Stimulated activated CD8-positive, alpha-beta memory T cell treated with anti-CD3 and anti-CD28 coated beads, Interleukin-15, amount 100 ng/mL, for 4 hours (primary cell): ENCODE data around the gene ADGRV1.
"Not testable (repeated sequence)": the region's sequence is repeated elsewhere in the genome, so short reads cannot be mapped to it uniquely, and the experiment has no call there.

Experiments
- DNase-seq, 2 donors: peaks; one replicate each; pipeline ENCODE4 v3.0.0-alpha.2; 2020; ENCODE audit warnings: low read depth in 2 of 2

The ADGRV1 gene

GRCh38 chr5:90549729-90550275 is 8.8 kb upstream of the ADGRV1 start:
- no peak for DNase-seq

- no peak for DNase-seq
Measured at GRCh38 chr5:90550963-90551362, 7.6 kb upstream of the ADGRV1 start.

- DNase-seq = no peak
Measured at GRCh38 chr5:90551376-90551775, 7.2 kb upstream of the ADGRV1 start.

DNA sequence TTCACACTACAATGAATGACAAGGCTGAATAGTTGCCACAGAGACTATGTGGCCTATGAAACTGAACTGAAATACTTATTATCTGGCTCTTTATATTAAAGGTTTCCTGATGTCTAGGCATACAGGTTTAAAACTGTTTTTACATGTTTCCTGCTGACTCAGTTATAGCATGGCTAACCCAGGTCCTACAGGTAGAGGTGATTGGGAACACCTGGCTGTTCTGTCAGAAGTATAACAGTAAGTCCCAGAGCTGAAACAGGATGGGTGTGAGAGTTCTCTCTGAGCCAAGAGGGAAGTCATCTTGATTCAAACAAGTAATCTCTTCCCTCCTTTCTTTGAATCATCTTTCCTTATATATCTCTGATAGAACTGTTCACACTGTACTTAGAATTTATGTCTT is 4.9 kb upstream of the ADGRV1 start:
- DNase-seq = no peak

GRCh38 chr5:90554358-90555006 is 4.1 kb upstream of the ADGRV1 start:
- DNase-seq = no peak

- DNase-seq = no peak
Measured at GRCh38 chr5:90555666-90556065, 2.9 kb upstream of the ADGRV1 start.

GRCh38 chr5:90557391-90557790 is 1.2 kb upstream of the ADGRV1 start:
- DNase-seq = no peak

GRCh38 chr5:90557871-90558270 is 726 bp upstream of the ADGRV1 start:
- no peak for DNase-seq

- no peak for DNase-seq
Measured at GRCh38 chr5:90560771-90561170, 2.2 kb downstream of the ADGRV1 start.

- no peak for DNase-seq
Measured at GRCh38 chr5:90561766-90562165, 3.2 kb downstream of the ADGRV1 start.

GRCh38 chr5:90562341-90562740 is 3.7 kb downstream of the ADGRV1 start:
- DNase-seq = no peak

- DNase-seq = no peak
Measured at GRCh38 chr5:90563108-90563507, 4.5 kb downstream of the ADGRV1 start.

GRCh38 chr5:90565491-90565890 is 6.9 kb downstream of the ADGRV1 start:
- no peak for DNase-seq

- DNase-seq = no peak
Measured at GRCh38 chr5:90569084-90569483, 10.5 kb downstream of the ADGRV1 start.

- no peak for DNase-seq
Measured at GRCh38 chr5:90570034-90570433, 11.4 kb downstream of the ADGRV1 start.

DNA sequence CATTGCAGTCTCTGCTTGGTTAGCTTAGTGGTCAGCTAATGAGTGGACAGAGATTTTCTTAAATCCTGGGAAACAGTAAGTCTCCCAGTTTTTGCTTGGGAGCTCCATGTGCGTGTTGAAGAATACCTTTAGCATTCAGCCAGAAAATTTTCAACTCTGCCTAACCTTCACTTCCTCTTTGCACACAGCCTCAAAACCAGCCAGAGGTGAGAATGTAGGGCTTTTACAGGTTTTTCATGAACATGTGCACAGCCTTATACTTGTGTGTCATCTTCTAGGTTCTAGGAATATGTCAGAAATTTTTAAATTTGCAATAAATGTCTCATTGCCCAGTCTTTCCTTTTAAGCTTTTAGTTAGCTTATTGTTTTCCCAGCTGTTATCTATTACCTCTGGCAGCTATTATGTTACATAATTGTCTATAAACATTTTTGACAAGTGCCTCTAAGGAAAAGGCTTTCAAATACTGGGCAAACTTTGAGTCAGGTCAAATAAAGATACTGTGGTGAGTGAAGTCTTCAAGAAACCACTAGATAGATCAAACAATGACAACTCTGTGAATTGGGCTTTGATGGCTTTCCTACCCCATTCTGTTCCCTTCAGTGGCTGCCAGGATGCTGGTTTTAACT is 12.7 kb downstream of the ADGRV1 start:
- DNase-seq = no peak

DNA sequence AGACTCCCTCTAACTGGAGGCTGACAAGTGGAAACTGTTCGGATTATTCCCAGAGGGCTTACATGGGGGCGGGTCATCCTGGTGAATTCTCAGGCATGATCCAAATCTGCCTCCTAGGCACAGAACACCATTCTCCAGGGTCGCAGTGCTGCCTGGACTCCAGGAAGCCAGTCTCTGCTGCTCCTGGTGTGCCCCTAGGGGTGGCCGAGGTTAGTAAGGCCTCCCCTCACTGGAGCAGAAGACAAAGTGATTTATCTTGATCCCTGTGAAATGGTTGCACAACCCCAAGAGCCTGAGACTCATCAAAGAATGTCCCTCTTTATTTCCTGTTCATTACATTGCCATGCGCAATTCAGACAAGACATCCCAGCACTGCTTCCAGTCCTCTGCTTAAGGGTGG is 17.1 kb downstream of the ADGRV1 start:
- DNase-seq = no peak

- DNase-seq = not testable (repeated sequence)
Measured at GRCh38 chr5:90576566-90576965, 18.0 kb downstream of the ADGRV1 start.

GRCh38 chr5:90579905-90580304 is 21.3 kb downstream of the ADGRV1 start:
- not testable (repeated sequence) for DNase-seq

- no peak for DNase-seq
Measured at GRCh38 chr5:90581956-90582355, 23.4 kb downstream of the ADGRV1 start.

DNA sequence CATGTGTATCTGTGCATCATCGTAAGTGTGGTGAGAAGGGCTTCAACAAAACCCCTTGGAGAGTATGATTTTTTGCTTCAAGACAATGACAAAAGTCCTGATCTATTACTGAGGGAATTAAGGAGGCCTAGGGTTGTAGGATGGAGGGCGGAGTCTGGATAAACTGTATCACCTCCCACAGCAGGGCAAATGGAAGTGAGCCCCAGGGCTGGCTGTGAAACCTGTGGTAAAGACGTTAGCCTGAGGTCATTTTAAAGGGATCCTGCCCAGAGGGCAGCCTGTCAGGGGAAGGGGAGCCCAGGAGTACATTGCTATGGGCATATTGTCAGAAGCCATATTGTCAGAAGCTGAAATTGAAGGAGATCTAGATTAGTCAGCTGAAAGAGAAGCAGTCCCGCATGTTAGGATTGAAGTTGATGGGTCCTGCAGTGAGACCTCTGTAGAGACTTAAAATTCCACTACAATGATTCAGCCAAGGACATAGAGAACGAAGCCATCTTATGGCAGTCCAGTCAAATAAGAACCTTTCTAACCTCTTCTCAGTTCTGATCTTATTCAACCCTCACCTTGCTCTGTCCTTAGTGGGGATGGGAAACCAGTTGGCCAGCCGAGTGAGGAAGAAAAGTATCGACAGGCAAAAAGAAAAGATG is 26.9 kb downstream of the ADGRV1 start:
- no peak for DNase-seq

- DNase-seq = no peak
Measured at GRCh38 chr5:90586469-90586868, 27.9 kb downstream of the ADGRV1 start.

DNA sequence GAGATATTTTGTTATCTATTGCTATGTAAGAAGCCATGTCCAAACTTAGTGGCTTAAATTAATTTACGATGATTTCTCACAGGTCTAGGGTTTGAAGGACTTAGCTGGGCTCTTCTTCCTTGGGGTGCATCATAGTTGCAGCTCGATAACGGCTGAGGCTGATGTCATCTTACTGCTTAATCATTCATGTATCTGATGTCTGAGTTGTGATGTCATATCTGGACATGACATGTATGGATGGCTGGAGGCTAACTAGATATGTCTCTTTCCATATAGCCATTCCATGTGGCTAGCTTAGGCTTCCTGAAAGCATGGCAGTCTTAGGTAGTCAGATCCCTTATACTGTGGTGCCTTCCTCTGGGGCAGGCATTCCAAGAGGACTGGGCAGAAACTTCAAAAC is 31.6 kb downstream of the ADGRV1 start:
- DNase-seq = no peak
